Measurements from ENCODE around the gene ITIH5. TPM values are rescaled to one million over a fixed set of nuclear protein-coding genes. Genes with fewer than 3 reads are reported as not detected.

The ITIH5 gene
- total and polyA plus RNA-seq, 7 donors = 0.60 to 126 (median 48.2) TPM

DNA sequence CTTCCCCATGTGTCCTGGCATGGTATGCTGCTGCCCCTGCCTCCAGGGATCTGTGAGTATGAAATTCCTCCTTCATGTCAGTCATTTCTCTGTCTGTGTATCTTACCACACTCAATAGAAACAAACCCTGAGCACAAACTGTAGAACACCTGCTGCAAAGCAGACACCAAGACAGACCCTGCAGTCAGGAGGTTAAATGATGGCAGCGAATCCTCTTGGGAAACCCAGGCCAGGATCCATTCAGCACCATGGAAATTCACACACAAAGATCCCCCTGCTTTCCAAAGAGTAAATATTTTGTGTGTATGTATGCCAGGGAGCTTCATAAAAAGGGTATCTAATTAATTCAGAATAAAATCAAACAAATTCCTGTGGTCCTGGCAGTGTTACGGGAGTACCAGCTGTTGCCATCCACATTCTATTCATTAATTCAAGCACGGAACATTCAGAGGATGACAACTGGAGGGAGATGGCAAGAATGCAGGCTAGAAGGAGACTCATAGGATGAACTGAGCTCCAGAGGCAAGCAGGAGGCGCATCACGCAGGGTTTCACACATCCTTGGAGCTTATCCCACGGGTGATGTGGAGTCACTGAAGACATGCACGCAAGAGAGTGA lies 14.8 kb downstream of the ITIH5 start:
- TF ChIP-seq EP300 (IDR thresholded peaks at IDR 0.05) = no peak
- TF ChIP-seq, protein P1, sequence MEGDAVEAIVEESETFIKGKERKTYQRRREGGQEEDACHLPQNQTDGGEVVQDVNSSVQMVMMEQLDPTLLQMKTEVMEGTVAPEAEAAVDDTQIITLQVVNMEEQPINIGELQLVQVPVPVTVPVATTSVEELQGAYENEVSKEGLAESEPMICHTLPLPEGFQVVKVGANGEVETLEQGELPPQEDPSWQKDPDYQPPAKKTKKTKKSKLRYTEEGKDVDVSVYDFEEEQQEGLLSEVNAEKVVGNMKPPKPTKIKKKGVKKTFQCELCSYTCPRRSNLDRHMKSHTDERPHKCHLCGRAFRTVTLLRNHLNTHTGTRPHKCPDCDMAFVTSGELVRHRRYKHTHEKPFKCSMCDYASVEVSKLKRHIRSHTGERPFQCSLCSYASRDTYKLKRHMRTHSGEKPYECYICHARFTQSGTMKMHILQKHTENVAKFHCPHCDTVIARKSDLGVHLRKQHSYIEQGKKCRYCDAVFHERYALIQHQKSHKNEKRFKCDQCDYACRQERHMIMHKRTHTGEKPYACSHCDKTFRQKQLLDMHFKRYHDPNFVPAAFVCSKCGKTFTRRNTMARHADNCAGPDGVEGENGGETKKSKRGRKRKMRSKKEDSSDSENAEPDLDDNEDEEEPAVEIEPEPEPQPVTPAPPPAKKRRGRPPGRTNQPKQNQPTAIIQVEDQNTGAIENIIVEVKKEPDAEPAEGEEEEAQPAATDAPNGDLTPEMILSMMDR (IDR thresholded peaks at IDR 0.05) = no peak
- no peak for TF ChIP-seq POLR2AphosphoS5 (IDR thresholded peaks at IDR 0.05)
- no peak for TF ChIP-seq POLR2A (IDR thresholded peaks at IDR 0.05)
- intact Hi-C loops (cut with DNase I) = no loop called here
- Histone ChIP-seq H3K4me1 (peaks cover 0 to 43% (median 17%) of the 10 kb centered on the region in 4 donors), H3K36me3 (peaks cover 0 to 25% (median 0%) of the 10 kb centered on the region in 4 donors), H3K4me3 (no peak overlapping the region), H3K9me3 (no peaks in the 10 kb centered on the region), H3K27me3 (no peaks in the 10 kb centered on the region), H3K27ac (no peak overlapping the region)
- WGBS, 2 donors = 84 to 92% methylated on average over 7 of the region's 7 CpGs
- no peak for DNase-seq

DNA sequence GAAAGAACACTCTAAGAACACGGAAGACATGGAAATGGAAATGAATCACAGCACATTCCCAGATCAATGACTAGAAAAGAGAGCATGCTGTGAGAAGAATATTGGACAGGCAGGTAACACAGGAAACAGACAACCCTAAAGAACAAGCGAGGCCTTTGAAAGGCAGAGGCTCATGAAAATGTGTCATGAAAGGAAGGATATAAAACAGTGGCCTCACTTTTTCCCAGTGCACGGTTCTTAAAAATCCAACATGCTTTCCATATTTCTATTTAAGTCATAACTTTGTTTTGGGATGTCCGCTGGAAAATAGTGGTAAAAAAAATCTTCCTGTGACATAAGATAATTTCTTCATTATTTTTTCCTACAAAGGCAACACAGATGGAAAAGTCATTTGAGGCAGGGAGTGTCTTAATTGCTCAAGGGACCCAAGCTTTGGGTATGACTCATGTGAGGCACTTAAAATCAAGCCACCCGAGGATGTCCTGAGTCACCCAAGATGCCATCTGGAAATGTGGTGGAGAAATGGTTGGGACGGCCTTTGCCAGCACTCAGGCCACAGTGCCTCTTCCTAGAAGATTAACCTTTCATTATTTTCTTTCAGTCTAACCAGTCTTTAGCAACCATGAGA lies 17.0 kb downstream of the ITIH5 start:
- H3K4me3 ChIP-seq = no peak overlapping the region

DNA sequence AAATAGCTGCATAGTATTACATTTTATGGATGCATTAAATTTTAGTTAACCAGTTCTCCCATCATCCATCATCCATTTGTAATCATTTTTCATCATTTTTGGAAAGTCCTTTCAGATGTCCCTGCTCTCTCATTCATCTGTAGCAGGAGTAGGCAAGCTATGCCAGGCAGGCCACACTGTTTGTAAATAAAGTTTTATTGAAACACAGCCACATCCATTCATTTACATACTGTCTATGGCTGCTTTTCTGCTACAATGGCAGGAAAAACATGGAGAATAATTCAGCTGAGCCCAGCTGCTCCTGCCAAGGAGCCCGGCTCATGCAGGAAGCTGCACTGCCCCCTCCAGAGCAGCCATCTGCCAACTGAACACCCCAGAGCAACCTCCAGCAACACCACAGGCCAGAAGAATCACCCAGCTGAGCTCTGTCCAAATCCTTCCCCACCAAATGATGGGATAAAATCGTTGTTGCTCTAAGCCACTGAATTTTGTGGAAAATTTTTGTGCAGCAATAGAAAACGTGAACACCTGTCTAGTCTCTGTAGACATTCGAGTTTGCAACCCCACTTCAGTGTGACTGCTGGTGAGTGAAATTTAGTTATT lies 19.6 kb downstream of the ITIH5 start:
- TF ChIP-seq EP300 (IDR thresholded peaks at IDR 0.05) (no peak), POLR2A (IDR thresholded peaks at IDR 0.05) (no peak), POLR2AphosphoS5 (IDR thresholded peaks at IDR 0.05) (no peak)
- TF ChIP-seq, protein P1 (IDR thresholded peaks at IDR 0.05) = no peak
- Histone ChIP-seq H3K27ac (no peak overlapping the region), H3K9me3 (peaks cover 0 to 3% (median 0%) of the 10 kb centered on the region in 4 donors), H3K4me3 (no peak overlapping the region), H3K4me1 (peaks cover 0 to 34% (median 13%) of the 10 kb centered on the region in 4 donors), H3K27me3 (no peaks in the 10 kb centered on the region), H3K36me3 (peaks cover 0 to 19% (median 0%) of the 10 kb centered on the region in 4 donors)
- intact Hi-C loops (cut with DNase I) = no loop called here
- WGBS, 2 donors = 62 to 84% methylated on average over 4 of the region's 4 CpGs
- no peak for DNase-seq

More for the DNA sequence above, 17.0 kb downstream of the ITIH5 start:
- Histone ChIP-seq H3K27ac (peak overlapping the region in 3 of 4 donors; percentile 5 to 54 (median 52)), H3K36me3 (peaks cover 0 to 27% (median 0%) of the 10 kb centered on the region in 4 donors), H3K27me3 (no peaks in the 10 kb centered on the region), H3K9me3 (no peaks in the 10 kb centered on the region), H3K4me1 (peaks cover 0 to 34% (median 13%) of the 10 kb centered on the region in 4 donors)
- 74 to 83% methylated on average over 6 of the region's 6 CpGs for WGBS, 2 donors
- intact Hi-C loops (cut with DNase I) = no loop called here
- no peak for DNase-seq
- TF ChIP-seq POLR2A (IDR thresholded peaks at IDR 0.05) (no peak), EP300 (IDR thresholded peaks at IDR 0.05) (no peak), POLR2AphosphoS5 (IDR thresholded peaks at IDR 0.05) (peak in 2 of 4 donors; percentile 18 to 26)

DNA sequence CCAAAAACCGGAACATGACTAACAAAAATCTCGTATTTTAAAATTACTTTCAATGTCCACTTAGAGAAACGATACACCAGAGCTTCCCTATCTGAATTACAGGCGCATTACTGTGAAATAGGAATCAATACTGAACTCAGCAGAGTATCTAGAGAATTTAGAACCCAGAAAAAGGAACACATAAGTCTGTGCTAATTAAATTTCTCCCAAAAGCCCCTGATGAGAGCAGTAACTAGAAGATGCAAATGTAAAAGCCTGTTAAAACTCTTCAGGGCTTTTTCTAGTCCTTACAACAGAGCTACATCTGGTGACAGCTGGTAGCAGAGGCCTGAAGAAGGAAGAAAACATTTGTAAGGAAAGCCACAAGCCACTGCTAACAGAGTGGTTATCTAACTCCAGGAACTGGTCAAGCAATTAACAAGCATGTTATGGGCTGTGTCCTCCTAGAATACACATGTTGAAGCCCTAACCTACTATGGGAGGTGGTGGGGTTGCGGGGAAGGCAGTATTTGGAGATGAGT lies 24.2 kb downstream of the ITIH5 start:
- no peak for DNase-seq
- TF ChIP-seq EP300 (IDR thresholded peaks at IDR 0.05) (no peak), POLR2A (IDR thresholded peaks at IDR 0.05) (no peak), POLR2AphosphoS5 (IDR thresholded peaks at IDR 0.05) (no peak)
- TF ChIP-seq, protein P1 (IDR thresholded peaks at IDR 0.05) = no peak
- Histone ChIP-seq H3K27me3 (no peaks in the 10 kb centered on the region), H3K9me3 (peaks cover 0 to 3% (median 0%) of the 10 kb centered on the region in 4 donors), H3K4me1 (peaks cover 0 to 10% (median 3%) of the 10 kb centered on the region in 4 donors), H3K36me3 (peaks cover 4 to 58% (median 23%) of the 10 kb centered on the region in 4 donors), H3K4me3 (no peak overlapping the region), H3K27ac (peak overlapping the region in 1 of 4 donors; percentile 14)
- intact Hi-C loops (cut with DNase I) = no loop called here
- WGBS, 2 donors = 75 to 77% methylated on average over 5 of the region's 5 CpGs
